SK-N-SH (cell line): ENCODE data around the gene DDT.
"Not testable (repeated sequence)": the region's sequence is repeated elsewhere in the genome, so short reads cannot be mapped to it uniquely, and the experiment has no call there.

Source experiments
- EZH2phosphoT487 ChIP-seq: fragments of 200-600 bp; sonication (generic); IDR thresholded peaks from 2 replicates; pipeline ENCODE4 v1.6.1; 2017; ENCODE audit warnings: low read depth, mixed run types, mild to moderate bottlenecking, antibody characterized with exemption, moderate library complexity, borderline replicate concordance
- JUND ChIP-seq: IDR thresholded peaks from 2 replicates; pipeline ENCODE4 v1.4.0; 2012
- RFX5 ChIP-seq: IDR thresholded peaks from 2 replicates; pipeline ENCODE4 v1.6.1; 2012; ENCODE audit warnings: mild to moderate bottlenecking, improper control_type of control experiment, low read length
- TAF1 ChIP-seq: IDR thresholded peaks from 2 replicates; pipeline ENCODE4 v1.6.1; 2012; ENCODE audit warnings: low read depth, mild to moderate bottlenecking, low read length, moderate library complexity, borderline replicate concordance
- TF ChIP-seq, protein P1 (sequence below): fragments of 200-600 bp; sonication (generic); IDR thresholded peaks from 2 replicates; pipeline ENCODE4 v1.6.1; 2017; ENCODE audit warnings: antibody characterized with exemption, mild to moderate bottlenecking, moderate library complexity

GRCh38 chr22:23980567-23980966 lies 6.3 kb upstream of the DDT start:
- TF ChIP-seq, protein P1, sequence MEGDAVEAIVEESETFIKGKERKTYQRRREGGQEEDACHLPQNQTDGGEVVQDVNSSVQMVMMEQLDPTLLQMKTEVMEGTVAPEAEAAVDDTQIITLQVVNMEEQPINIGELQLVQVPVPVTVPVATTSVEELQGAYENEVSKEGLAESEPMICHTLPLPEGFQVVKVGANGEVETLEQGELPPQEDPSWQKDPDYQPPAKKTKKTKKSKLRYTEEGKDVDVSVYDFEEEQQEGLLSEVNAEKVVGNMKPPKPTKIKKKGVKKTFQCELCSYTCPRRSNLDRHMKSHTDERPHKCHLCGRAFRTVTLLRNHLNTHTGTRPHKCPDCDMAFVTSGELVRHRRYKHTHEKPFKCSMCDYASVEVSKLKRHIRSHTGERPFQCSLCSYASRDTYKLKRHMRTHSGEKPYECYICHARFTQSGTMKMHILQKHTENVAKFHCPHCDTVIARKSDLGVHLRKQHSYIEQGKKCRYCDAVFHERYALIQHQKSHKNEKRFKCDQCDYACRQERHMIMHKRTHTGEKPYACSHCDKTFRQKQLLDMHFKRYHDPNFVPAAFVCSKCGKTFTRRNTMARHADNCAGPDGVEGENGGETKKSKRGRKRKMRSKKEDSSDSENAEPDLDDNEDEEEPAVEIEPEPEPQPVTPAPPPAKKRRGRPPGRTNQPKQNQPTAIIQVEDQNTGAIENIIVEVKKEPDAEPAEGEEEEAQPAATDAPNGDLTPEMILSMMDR: not testable (repeated sequence)
- not testable (repeated sequence) for TF ChIP-seq JUND, EZH2phosphoT487, RFX5, TAF1
